SK-N-SH (cell line): Measurements from ENCODE around the gene TP53I11. TPM values are rescaled to one million over a fixed set of nuclear protein-coding genes. Genes with fewer than 3 reads are reported as not detected.

Source experiments
- CTCF ChIA-PET: fragments of 300-600, 350-600 bp; formaldehyde crosslinking; extraction: SDS; loops from one replicate; lab custom pipeline; 2021; lab: Yijun Ruan, JAX
- POLR2A ChIA-PET: fragments of 350-600 bp; sonication (Branson Sonifier 250); formaldehyde crosslinking; extraction: SDS; loops from one replicate; lab custom pipeline; 2020; ENCODE audit warnings: antibody characterized with exemption, inconsistent platforms; lab: Yijun Ruan, JAX
- DNase-seq: peaks from one replicate; pipeline ENCODE4 v3.0.0; 2012
- H2AFZ ChIP-seq: fragments of 200-600 bp; sonication (generic); 2 replicates; pipeline ENCODE4 v1.8.1; 2016; ENCODE audit warnings: antibody characterized with exemption, mild to moderate bottlenecking, low read depth
- H3F3A ChIP-seq: fragments of 200-600 bp; sonication (generic); replicated peaks from 2 replicates; pipeline ENCODE3; 2016; ENCODE audit warnings: antibody characterized with exemption, mild to moderate bottlenecking; ENCODE audit not compliant: insufficient read depth
- H3K27ac ChIP-seq, 2 experiments: fragments of 200-500 bp in 1 of 2; fragments of 200-600 bp in 1 of 2; sonication (Bioruptor generic) in 1 of 2; sonication (generic), shearing (Covaris generic) in 1 of 2; 2 replicates each; pipeline versions ENCODE4 v1.5.1 to v1.6.1; 2014 to 2016; ENCODE audit warnings: low read depth in 2 of 2, inconsistent platforms in 1 of 2, low read length in 1 of 2, mild to moderate bottlenecking in 1 of 2, mixed read lengths in 1 of 2
- H3K27me3 ChIP-seq: fragments of 200-600 bp; sonication (generic), shearing (Covaris generic); 2 replicates; pipeline ENCODE4 v1.6.1; 2016; ENCODE audit warnings: mixed run types; ENCODE audit not compliant: insufficient read depth
- H3K36me3 ChIP-seq, 2 experiments: fragments of 200-500 bp in 1 of 2; fragments of 200-600 bp in 1 of 2; sonication (Bioruptor generic) in 1 of 2; sonication (generic) in 1 of 2; replicated peaks in 1 of 2; 2 replicates each; pipeline versions ENCODE3 to v1.5.1; 2014 to 2016; ENCODE audit warnings: low read length in 1 of 2, mild to moderate bottlenecking in 1 of 2; ENCODE audit not compliant: insufficient read depth in 2 of 2, control insufficient read depth in 1 of 2
- H3K4me1 ChIP-seq, 2 experiments: fragments of 200-500 bp in 1 of 2; fragments of 200-600 bp in 1 of 2; sonication (Bioruptor generic) in 1 of 2; sonication (generic), shearing (Covaris generic) in 1 of 2; 2 replicates each; pipeline versions ENCODE4 v1.5.1 to v1.6.1; 2014 to 2016; ENCODE audit warnings: low read depth in 1 of 2, low read length in 1 of 2, mixed run types in 1 of 2; ENCODE audit not compliant: insufficient read depth in 2 of 2, control insufficient read depth in 1 of 2
- H3K4me2 ChIP-seq: fragments of 200-600 bp; sonication (generic), shearing (Covaris generic); 2 replicates; pipeline ENCODE4 v1.6.1; 2017; ENCODE audit warnings: mixed run types
- H3K4me3 ChIP-seq, 2 experiments: fragments of 200-500 bp in 1 of 2; fragments of 200-600 bp in 1 of 2; sonication (Bioruptor generic) in 1 of 2; sonication (generic), shearing (Covaris generic) in 1 of 2; 2 replicates each; pipeline versions ENCODE4 v1.5.1 to v1.8.1; 2014 to 2016; ENCODE audit warnings: low read depth in 2 of 2, inconsistent platforms in 1 of 2, low read length in 1 of 2, mild to moderate bottlenecking in 1 of 2, mixed read lengths in 1 of 2, moderate library complexity in 1 of 2
- H3K79me2 ChIP-seq: fragments of 200-600 bp; sonication (generic); 2 replicates; pipeline ENCODE4 v1.8.1; 2017; ENCODE audit warnings: mild to moderate bottlenecking; ENCODE audit not compliant: insufficient read depth
- H3K9ac ChIP-seq: fragments of 200-600 bp; sonication (generic); 2 replicates; pipeline ENCODE4 v1.6.1; 2017; ENCODE audit warnings: mixed run types
- H3K9me2 ChIP-seq: fragments of 200-600 bp; sonication (generic); 2 replicates; pipeline ENCODE4 v1.6.1; 2017; ENCODE audit warnings: mixed run types
- H3K9me3 ChIP-seq: fragments of 200-600 bp; sonication (generic); 2 replicates; pipeline ENCODE4 v1.6.1; 2017; ENCODE audit warnings: mixed run types, mild to moderate bottlenecking, moderate library complexity
- H4K20me1 ChIP-seq: fragments of 200-600 bp; sonication (generic); 2 replicates; pipeline ENCODE4 v1.6.1; 2017; ENCODE audit warnings: mild to moderate bottlenecking, mixed run types; ENCODE audit not compliant: insufficient read depth
- ELF1 ChIP-seq: IDR thresholded peaks from 2 replicates; pipeline ENCODE4 v1.4.0; 2012
- NRF1 ChIP-seq: IDR thresholded peaks from 2 replicates; pipeline ENCODE4 v1.6.1; 2012; ENCODE audit warnings: low read depth, mild to moderate bottlenecking, low read length
- RAD21 ChIP-seq: IDR thresholded peaks from 2 replicates; pipeline ENCODE4 v1.6.1; 2012; ENCODE audit warnings: mild to moderate bottlenecking, low read length
- RFX5 ChIP-seq: IDR thresholded peaks from 2 replicates; pipeline ENCODE4 v1.6.1; 2012; ENCODE audit warnings: mild to moderate bottlenecking, improper control_type of control experiment, low read length
- RXRA ChIP-seq: IDR thresholded peaks from 2 replicates; pipeline ENCODE4 v1.4.0; 2012; ENCODE audit warnings: low read depth, mild to moderate bottlenecking, borderline replicate concordance
- SIN3A ChIP-seq: IDR thresholded peaks from 2 replicates; pipeline ENCODE4 v1.6.1; 2012; ENCODE audit warnings: low read depth, mild to moderate bottlenecking, low read length, moderate library complexity, borderline replicate concordance
- TAF1 ChIP-seq: IDR thresholded peaks from 2 replicates; pipeline ENCODE4 v1.6.1; 2012; ENCODE audit warnings: low read depth, mild to moderate bottlenecking, low read length, moderate library complexity, borderline replicate concordance
- WGBS: methylation state at CpG from one replicate; pipeline ENCODE4 v1.1.6; 2017; ENCODE audit warnings: low lambda C conversion rate; 5-methylcytosine and 5-hydroxymethylcytosine counted together
- polyA plus RNA-seq, 3 experiments: library from polyadenylated mRNA; depleted of rRNA; stranded (reverse); fragments of >200 nt; gene quantifications; 2 replicates each; pipeline ENCODE4 v1.2.3, GENCODE V29; 2012
- TF ChIP-seq, protein P1 (sequence below): fragments of 200-600 bp; sonication (generic); IDR thresholded peaks from 2 replicates; pipeline ENCODE4 v1.6.1; 2017; ENCODE audit warnings: antibody characterized with exemption, mild to moderate bottlenecking, moderate library complexity
- TF ChIP-seq, protein P2 (sequence below): IDR thresholded peaks from 2 replicates; pipeline ENCODE4 v1.4.0; 2012; ENCODE audit warnings: low read depth, borderline replicate concordance
- TF ChIP-seq, protein P3 (sequence below): IDR thresholded peaks from 2 replicates; pipeline ENCODE4 v1.4.0; 2012; ENCODE audit warnings: low read depth

The TP53I11 gene
- polyA plus RNA-seq, 1 of the 3 experiments (the other 2 are of a cell fraction) = 6.6 TPM

DNA sequence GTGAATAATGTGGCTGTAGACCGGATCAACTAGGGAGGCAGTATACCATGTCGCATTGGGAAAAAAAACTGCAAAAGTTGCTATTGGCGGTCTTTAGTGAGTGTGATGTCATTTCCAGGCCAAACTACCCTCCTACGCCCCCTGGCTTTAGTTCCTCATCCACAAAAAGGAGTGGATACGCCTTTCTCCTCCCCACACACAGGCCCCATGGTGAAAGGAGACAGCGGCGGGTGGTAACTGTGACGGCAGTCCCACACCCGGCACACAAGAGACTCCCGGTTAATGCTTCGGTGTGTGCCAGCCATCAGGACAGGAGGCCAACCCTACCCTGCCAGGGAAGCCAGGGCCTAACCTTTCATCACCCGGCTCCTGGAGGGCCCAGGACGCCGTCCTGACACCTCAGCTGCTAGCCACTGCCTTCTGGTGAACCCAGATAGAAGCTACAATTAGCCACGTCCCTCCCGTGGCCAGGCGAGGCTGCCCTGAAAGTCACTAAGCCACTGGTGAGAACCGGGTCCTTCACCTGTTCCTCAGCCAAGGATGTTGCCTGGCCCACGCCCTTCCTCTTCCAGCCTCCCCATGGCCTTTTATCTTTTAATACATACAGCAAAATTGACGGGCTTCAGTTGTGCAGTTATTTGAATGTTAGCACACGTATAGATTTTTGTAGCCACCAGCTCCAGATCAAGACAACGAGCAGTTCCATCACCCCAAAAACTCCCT is 10.8 kb downstream of the TP53I11 start:
- POLR2A ChIA-PET = no interaction called here
- TF ChIP-seq, protein P1, sequence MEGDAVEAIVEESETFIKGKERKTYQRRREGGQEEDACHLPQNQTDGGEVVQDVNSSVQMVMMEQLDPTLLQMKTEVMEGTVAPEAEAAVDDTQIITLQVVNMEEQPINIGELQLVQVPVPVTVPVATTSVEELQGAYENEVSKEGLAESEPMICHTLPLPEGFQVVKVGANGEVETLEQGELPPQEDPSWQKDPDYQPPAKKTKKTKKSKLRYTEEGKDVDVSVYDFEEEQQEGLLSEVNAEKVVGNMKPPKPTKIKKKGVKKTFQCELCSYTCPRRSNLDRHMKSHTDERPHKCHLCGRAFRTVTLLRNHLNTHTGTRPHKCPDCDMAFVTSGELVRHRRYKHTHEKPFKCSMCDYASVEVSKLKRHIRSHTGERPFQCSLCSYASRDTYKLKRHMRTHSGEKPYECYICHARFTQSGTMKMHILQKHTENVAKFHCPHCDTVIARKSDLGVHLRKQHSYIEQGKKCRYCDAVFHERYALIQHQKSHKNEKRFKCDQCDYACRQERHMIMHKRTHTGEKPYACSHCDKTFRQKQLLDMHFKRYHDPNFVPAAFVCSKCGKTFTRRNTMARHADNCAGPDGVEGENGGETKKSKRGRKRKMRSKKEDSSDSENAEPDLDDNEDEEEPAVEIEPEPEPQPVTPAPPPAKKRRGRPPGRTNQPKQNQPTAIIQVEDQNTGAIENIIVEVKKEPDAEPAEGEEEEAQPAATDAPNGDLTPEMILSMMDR = peak; percentile 18
- no peak for TF ChIP-seq ELF1
- Histone ChIP-seq H3F3A (peaks cover 3% of the 10 kb centered on the region), H3K9me3 (no peaks in the 10 kb centered on the region), H3K4me3 (no peak overlapping the region), H3K79me2 (no peaks in the 10 kb centered on the region), H3K4me1 (peaks cover 0 to 9% of the 10 kb centered on the region in 2 experiments; a peak in 1 of 4 replicates), H3K9ac (no peak overlapping the region), H3K27me3 (no peaks in the 10 kb centered on the region), H3K9me2 (no peaks in the 10 kb centered on the region), H3K4me2 (no peak overlapping the region), H3K36me3 (no peaks in the 10 kb centered on the region), H2AFZ (no peak overlapping the region), H4K20me1 (peaks cover 25% of the 10 kb centered on the region; the same call in 1 of the 2 replicates), H3K27ac (no peak overlapping the region)
- 90% methylated on average over 21 of the region's 22 CpGs for WGBS
- DNase-seq = no peak
- CTCF ChIA-PET = interaction anchor here (0.6 to 24.2 kb wide), 8 partner anchors 7 to 383 kb away, joined by 3 to 1245 read pairs (median 6); partner anchors contain the start of gene TP53I11

DNA sequence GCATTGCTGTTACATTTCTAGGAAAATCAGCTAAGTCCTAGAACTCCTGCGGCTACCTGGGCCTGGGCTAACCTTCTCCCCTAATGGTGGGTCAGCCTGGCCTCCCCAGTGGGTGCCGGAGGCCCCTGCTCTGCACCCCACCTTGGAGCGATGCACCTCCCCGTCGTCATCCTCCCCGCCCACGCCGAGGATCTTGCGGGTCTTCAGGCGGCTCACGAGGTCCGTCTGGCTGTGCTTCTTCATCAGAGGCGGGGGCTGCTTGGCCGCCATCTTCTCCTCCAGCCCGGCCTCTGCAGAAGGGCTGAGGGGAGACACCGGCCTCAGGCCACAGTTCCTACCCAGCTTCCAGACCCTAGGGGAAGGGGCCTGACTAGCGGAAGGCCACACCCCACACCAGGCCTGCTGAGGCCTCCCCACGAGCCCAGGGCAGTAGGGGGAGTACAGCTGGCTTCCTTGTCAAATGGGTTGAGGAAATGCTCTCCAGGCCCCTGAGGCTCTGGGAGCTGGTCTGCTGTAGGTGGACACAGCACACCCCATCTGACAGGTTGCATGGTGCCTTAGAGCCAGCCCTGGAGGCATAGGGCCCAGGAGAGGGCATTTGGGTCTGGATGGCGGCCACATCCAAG is 12.5 kb downstream of the TP53I11 start:
- Histone ChIP-seq H3K4me1 (peaks cover 0 to 6% of the 10 kb centered on the region in 2 experiments; a peak in 1 of 4 replicates), H3K27ac (no peak overlapping the region), H3K79me2 (no peaks in the 10 kb centered on the region), H4K20me1 (peaks cover 10% of the 10 kb centered on the region; the same call in 1 of the 2 replicates), H2AFZ (no peak overlapping the region), H3K4me3 (no peak overlapping the region), H3K4me2 (no peak overlapping the region), H3F3A (peaks cover 3% of the 10 kb centered on the region), H3K36me3 (no peaks in the 10 kb centered on the region), H3K27me3 (no peaks in the 10 kb centered on the region), H3K9me3 (no peaks in the 10 kb centered on the region), H3K9ac (no peak overlapping the region), H3K9me2 (no peaks in the 10 kb centered on the region)
- no peak for DNase-seq
- TF ChIP-seq, protein P2, sequence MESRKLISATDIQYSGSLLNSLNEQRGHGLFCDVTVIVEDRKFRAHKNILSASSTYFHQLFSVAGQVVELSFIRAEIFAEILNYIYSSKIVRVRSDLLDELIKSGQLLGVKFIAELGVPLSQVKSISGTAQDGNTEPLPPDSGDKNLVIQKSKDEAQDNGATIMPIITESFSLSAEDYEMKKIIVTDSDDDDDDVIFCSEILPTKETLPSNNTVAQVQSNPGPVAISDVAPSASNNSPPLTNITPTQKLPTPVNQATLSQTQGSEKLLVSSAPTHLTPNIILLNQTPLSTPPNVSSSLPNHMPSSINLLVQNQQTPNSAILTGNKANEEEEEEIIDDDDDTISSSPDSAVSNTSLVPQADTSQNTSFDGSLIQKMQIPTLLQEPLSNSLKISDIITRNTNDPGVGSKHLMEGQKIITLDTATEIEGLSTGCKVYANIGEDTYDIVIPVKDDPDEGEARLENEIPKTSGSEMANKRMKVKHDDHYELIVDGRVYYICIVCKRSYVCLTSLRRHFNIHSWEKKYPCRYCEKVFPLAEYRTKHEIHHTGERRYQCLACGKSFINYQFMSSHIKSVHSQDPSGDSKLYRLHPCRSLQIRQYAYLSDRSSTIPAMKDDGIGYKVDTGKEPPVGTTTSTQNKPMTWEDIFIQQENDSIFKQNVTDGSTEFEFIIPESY = no peak
- TF ChIP-seq NRF1 (no peak), RFX5 (no peak), SIN3A (no peak), RXRA (no peak), RAD21 (no peak), TAF1 (no peak)
- TF ChIP-seq, protein P3, sequence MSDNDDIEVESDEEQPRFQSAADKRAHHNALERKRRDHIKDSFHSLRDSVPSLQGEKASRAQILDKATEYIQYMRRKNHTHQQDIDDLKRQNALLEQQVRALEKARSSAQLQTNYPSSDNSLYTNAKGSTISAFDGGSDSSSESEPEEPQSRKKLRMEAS = no peak
- ChIA-PET POLR2A (no interaction called here), CTCF (interaction anchor here (0.7 to 24.2 kb wide), 12 partner anchors 9 to 401 kb away, joined by 3 to 1245 read pairs (median 4); partner anchors contain the start of gene TP53I11)
- 96% methylated on average over 15 of the region's 19 CpGs for WGBS
